SU-DHL-6 (cell line): Measurements from ENCODE around the gene KHK.

Source experiments
- H2AFZ ChIP-seq: fragments of 200-600 bp; sonication (generic); 2 replicates; pipeline ENCODE4 v1.6.1; 2014; ENCODE audit warnings: low read depth, mild to moderate bottlenecking, moderate library complexity, mixed read lengths, antibody characterized with exemption, low read length; ENCODE audit not compliant: severe bottlenecking
- H3F3A ChIP-seq: fragments of 200-600 bp; shearing (Covaris generic); 2 replicates; pipeline ENCODE4 v1.6.0; 2016; ENCODE audit warnings: antibody characterized with exemption, mild to moderate bottlenecking; ENCODE audit not compliant: insufficient read depth
- H3K27ac ChIP-seq: fragments of 200-600 bp; sonication (generic); 2 replicates; pipeline ENCODE4 v1.5.1; 2016; ENCODE audit warnings: low read depth, mild to moderate bottlenecking, low read length, moderate library complexity, mixed read lengths
- H3K27me3 ChIP-seq: fragments of 200-600 bp; sonication (generic), shearing (Covaris generic); 2 replicates; pipeline ENCODE4 v1.6.0; 2014; ENCODE audit warnings: mild to moderate bottlenecking, low read length
- H3K36me3 ChIP-seq: fragments of 200-600 bp; sonication (generic); 2 replicates; pipeline ENCODE4 v1.6.1; 2014; ENCODE audit warnings: mild to moderate bottlenecking, low read length, mixed read lengths
- H3K4me2 ChIP-seq: fragments of 300-600, 200-600 bp; shearing (Covaris generic), sonication (generic); 2 replicates; pipeline ENCODE4 v1.6.0; 2014; ENCODE audit warnings: low read length, low read depth, mild to moderate bottlenecking; ENCODE audit not compliant: poor library complexity, severe bottlenecking
- H3K4me3 ChIP-seq: fragments of 200-600 bp; sonication (generic); 2 replicates; pipeline ENCODE4 v1.5.1; 2014; ENCODE audit warnings: antibody characterized with exemption, low read length, mild to moderate bottlenecking, mixed read lengths; ENCODE audit not compliant: insufficient read depth, poor library complexity, severe bottlenecking
- H3K79me2 ChIP-seq: fragments of 200-600 bp; sonication (generic); 2 replicates; pipeline ENCODE4 v1.6.1; 2014; ENCODE audit warnings: mild to moderate bottlenecking, low read length, moderate library complexity; ENCODE audit not compliant: insufficient read depth
- H3K9ac ChIP-seq: fragments of 200-600 bp; sonication (generic); 2 replicates; pipeline ENCODE4 v1.7.0; 2014; ENCODE audit warnings: mild to moderate bottlenecking, low read length
- H3K9me2 ChIP-seq: fragments of 200-600 bp; sonication (generic); replicated peaks from 2 replicates; pipeline ENCODE4 v1.6.1; 2014; ENCODE audit warnings: low read length; ENCODE audit not compliant: insufficient read depth
- H3K9me3 ChIP-seq: fragments of 200-600 bp; sonication (generic); 2 replicates; pipeline ENCODE4 v1.6.1; 2014; ENCODE audit warnings: low read length, mixed read lengths; ENCODE audit not compliant: insufficient read depth
- H4K20me1 ChIP-seq: fragments of 200-600 bp; sonication (generic); 2 replicates; pipeline ENCODE4 v1.6.1; 2014; ENCODE audit warnings: low read depth, mild to moderate bottlenecking, antibody characterized with exemption, low read length, moderate library complexity, mixed read lengths
- EZH2phosphoT487 ChIP-seq: fragments of 200-600 bp; sonication (generic), shearing (Covaris generic); conservative IDR thresholded peaks from 2 replicates; pipeline ENCODE4 v1.6.1; 2018; ENCODE audit warnings: mild to moderate bottlenecking, antibody characterized with exemption, low read length, moderate library complexity, mixed read lengths
- TF ChIP-seq, protein P1 (sequence below): fragments of 200-600 bp; sonication (generic); IDR thresholded peaks from one replicate; pipeline ENCODE4 v1.5.1; 2017; ENCODE audit warnings: antibody characterized with exemption, mild to moderate bottlenecking, low read length, moderate library complexity; ENCODE audit not compliant: insufficient read depth, poor library complexity, severe bottlenecking

Gene KHK

DNA sequence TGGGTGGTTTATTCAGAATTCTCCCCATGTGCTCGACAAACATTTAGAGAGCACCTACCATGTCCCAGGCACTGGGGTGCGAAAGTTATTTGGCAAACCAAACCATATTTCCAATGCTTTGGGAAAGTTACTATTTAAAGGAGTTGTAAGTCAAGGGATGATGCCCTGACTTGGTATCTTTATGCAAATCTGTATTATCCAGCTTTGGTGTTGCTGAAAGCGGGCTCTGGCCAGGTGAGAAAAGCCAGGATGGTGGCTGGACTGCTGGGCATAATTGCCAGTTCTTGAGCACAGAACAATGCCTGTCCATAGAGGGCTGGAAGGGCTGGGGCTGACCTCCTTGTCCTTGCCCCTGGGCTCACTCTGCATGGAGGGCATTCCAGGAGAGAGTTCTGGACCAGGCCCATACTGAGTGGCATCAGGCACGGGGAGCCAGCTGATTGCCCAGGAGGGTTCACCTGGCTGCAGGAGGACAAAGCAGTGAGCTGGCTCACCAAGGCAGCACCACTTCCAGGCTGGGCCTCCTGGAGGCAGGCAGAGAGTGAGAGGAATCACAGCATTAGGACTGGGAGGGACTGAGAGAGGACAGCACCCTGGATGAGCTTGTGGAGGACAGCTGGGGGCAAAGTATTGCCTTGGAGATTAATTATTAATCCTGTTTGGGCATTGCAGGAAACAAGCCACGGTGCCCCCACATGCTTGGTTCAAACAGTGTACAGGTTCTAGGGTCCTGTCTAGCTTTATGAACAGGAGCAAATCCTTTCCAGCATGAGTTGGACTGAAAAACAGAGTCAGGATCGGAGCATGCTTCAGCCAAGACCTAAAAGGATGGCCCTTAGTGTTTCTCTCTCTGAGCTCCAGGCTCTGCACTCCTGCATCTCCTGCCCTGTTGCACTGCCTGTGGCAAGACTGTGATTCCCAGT is 7.1 kb downstream of the KHK start:
- TF ChIP-seq, protein P1, sequence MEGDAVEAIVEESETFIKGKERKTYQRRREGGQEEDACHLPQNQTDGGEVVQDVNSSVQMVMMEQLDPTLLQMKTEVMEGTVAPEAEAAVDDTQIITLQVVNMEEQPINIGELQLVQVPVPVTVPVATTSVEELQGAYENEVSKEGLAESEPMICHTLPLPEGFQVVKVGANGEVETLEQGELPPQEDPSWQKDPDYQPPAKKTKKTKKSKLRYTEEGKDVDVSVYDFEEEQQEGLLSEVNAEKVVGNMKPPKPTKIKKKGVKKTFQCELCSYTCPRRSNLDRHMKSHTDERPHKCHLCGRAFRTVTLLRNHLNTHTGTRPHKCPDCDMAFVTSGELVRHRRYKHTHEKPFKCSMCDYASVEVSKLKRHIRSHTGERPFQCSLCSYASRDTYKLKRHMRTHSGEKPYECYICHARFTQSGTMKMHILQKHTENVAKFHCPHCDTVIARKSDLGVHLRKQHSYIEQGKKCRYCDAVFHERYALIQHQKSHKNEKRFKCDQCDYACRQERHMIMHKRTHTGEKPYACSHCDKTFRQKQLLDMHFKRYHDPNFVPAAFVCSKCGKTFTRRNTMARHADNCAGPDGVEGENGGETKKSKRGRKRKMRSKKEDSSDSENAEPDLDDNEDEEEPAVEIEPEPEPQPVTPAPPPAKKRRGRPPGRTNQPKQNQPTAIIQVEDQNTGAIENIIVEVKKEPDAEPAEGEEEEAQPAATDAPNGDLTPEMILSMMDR, result no peak
- no peak for TF ChIP-seq EZH2phosphoT487
- Histone ChIP-seq H3K9me2 (no peaks in the 10 kb centered on the region), H2AFZ (no peak overlapping the region), H3K27me3 (no peaks in the 10 kb centered on the region), H3K9me3 (no peaks in the 10 kb centered on the region), H3F3A (no peaks in the 10 kb centered on the region), H3K79me2 (no peaks in the 10 kb centered on the region), H4K20me1 (no peaks in the 10 kb centered on the region), H3K4me2 (no peak overlapping the region), H3K9ac (no peak overlapping the region), H3K4me3 (no peak overlapping the region), H3K36me3 (no peaks in the 10 kb centered on the region), H3K27ac (no peak overlapping the region)

- Histone ChIP-seq H4K20me1 (no peaks in the 10 kb centered on the region), H2AFZ (no peak overlapping the region), H3K4me2 (no peak overlapping the region), H3K36me3 (no peaks in the 10 kb centered on the region), H3K9ac (no peak overlapping the region), H3F3A (no peaks in the 10 kb centered on the region), H3K4me3 (no peak overlapping the region), H3K27ac (no peak overlapping the region), H3K9me3 (no peaks in the 10 kb centered on the region), H3K27me3 (no peaks in the 10 kb centered on the region), H3K9me2 (no peaks in the 10 kb centered on the region), H3K79me2 (no peaks in the 10 kb centered on the region)
- TF ChIP-seq, protein P1, result no peak
- no peak for TF ChIP-seq EZH2phosphoT487
These were observed 7.9 kb downstream of the KHK start for GRCh38 chr2:27094353-27094984.

GRCh38 chr2:27095427-27095744 is 8.8 kb downstream of the KHK start:
- no peak overlapping the region for H3K4me3 ChIP-seq

More at GRCh38 chr2:27095427-27095744, 8.8 kb downstream of the KHK start:
- Histone ChIP-seq H3K36me3 (no peaks in the 10 kb centered on the region), H4K20me1 (no peaks in the 10 kb centered on the region), H2AFZ (peak overlapping the region; percentile 96), H3K79me2 (no peaks in the 10 kb centered on the region), H3K4me2 (no peak overlapping the region), H3K27me3 (no peaks in the 10 kb centered on the region), H3K9me2 (no peaks in the 10 kb centered on the region), H3K9ac (no peak overlapping the region), H3K27ac (no peak overlapping the region), H3F3A (no peaks in the 10 kb centered on the region), H3K9me3 (no peaks in the 10 kb centered on the region)
- TF ChIP-seq EZH2phosphoT487, result no peak
- TF ChIP-seq, protein P1, result no peak
